A673 (cell line): ENCODE measurements around the gene CARMIL3. TPM values are rescaled to one million over a fixed set of nuclear protein-coding genes. Genes with fewer than 3 reads are reported as not detected.

Experiments
- BruUV-seq: library from RNA; stranded (reverse); fragments of 400-500 nt; replicated peaks from 2 replicates; lab custom pipeline; 2021; lab: Mats Ljungman, UMichigan
- CTCF ChIA-PET: fragments of 300-600 bp; sonication (Branson Sonifier 250); formaldehyde crosslinking; loops from one replicate; lab custom pipeline; 2022; ENCODE audit warnings: antibody characterized with exemption; lab: Charles Lee
- POLR2A ChIA-PET: fragments of 300-600 bp; sonication (Branson Sonifier 250); formaldehyde crosslinking; loops from one replicate; lab custom pipeline; 2022; ENCODE audit warnings: antibody characterized with exemption; ENCODE audit not compliant: low non-redundant PET; lab: Charles Lee
- DNase-seq: peaks from one replicate; pipeline ENCODE4 v3.0.0-alpha.2; 2015; ENCODE audit warnings: low spot score
- H3K27ac ChIP-seq: fragments of 200-600 bp; sonication (generic); 2 replicates; pipeline ENCODE4 v1.5.1; 2016; ENCODE audit warnings: mixed run types, low read depth, mild to moderate bottlenecking, mixed read lengths, antibody characterized with exemption, low read length; ENCODE audit not compliant: poor library complexity, severe bottlenecking
- H3K27me3 ChIP-seq: fragments of 200-600 bp; sonication (generic); replicated peaks from 2 replicates; pipeline ENCODE4 v1.6.1; 2017; ENCODE audit warnings: mixed run types, low read depth, mild to moderate bottlenecking, mixed read lengths, antibody characterized with exemption, low read length; ENCODE audit not compliant: insufficient read depth, poor library complexity
- H3K36me3 ChIP-seq: fragments of 200-600 bp; sonication (generic); 2 replicates; pipeline ENCODE4 v1.6.1; 2016; ENCODE audit warnings: mixed run types, mild to moderate bottlenecking, mixed read lengths, antibody characterized with exemption, low read length; ENCODE audit not compliant: insufficient read depth, poor library complexity, severe bottlenecking
- H3K4me1 ChIP-seq: fragments of 200-600 bp; sonication (generic); 2 replicates; pipeline ENCODE4 v1.6.1; 2017; ENCODE audit warnings: mixed run types, mild to moderate bottlenecking, mixed read lengths, antibody characterized with exemption, low read length; ENCODE audit not compliant: insufficient read depth, poor library complexity, severe bottlenecking
- H3K4me3 ChIP-seq: fragments of 200-600 bp; sonication (generic); 2 replicates; pipeline ENCODE4 v1.5.1; 2016; ENCODE audit warnings: low read depth, mixed run types, mild to moderate bottlenecking, mixed read lengths, low read length; ENCODE audit not compliant: poor library complexity, severe bottlenecking
- H3K9me3 ChIP-seq: fragments of 200-600 bp; sonication (generic); 2 replicates; pipeline ENCODE4 v1.6.1; 2016; ENCODE audit warnings: mixed run types, low read depth, mild to moderate bottlenecking, mixed read lengths, antibody characterized with exemption, low read length; ENCODE audit not compliant: poor library complexity, severe bottlenecking
- CTCF ChIP-seq: fragments of 300-800, 200-600 bp; sonication (generic); conservative IDR thresholded peaks from 2 replicates; pipeline ENCODE4 v1.5.1; 2017; ENCODE audit warnings: low read depth, mild to moderate bottlenecking, antibody characterized with exemption, low read length, moderate library complexity, mixed read lengths
- EZH2 ChIP-seq: fragments of 200-600 bp; sonication (generic); IDR thresholded peaks from 2 replicates; pipeline ENCODE4 v1.6.1; 2017; ENCODE audit warnings: borderline replicate concordance, low read depth, mild to moderate bottlenecking, mixed read lengths, antibody characterized with exemption, low read length; ENCODE audit not compliant: poor library complexity, severe bottlenecking
- intact Hi-C: fragments of 100-400 bp; cut with micrococcal nuclease; formaldehyde crosslinking; loops from one replicate; pipeline ENCODE4 v1.10.0; 2022; ENCODE audit not compliant: unreplicated experiment
- total RNA-seq: library from RNA; stranded (reverse); gene quantifications from 2 replicates; pipeline ENCODE4 v1.2.3, GENCODE V29; 2021

CARMIL3 gene
- total RNA-seq, 1 experiment from 2014 or later, result 0.49 TPM

- Histone ChIP-seq H3K36me3 (no peaks in the 10 kb centered on the region), H3K9me3 (no peaks in the 10 kb centered on the region), H3K27ac (no peak overlapping the region), H3K4me3 (peak overlapping the region; percentile 65), H3K4me1 (peaks cover 5% of the 10 kb centered on the region), H3K27me3 (peaks cover 11% of the 10 kb centered on the region)
- no TSS peak for BruUV-seq
- intact Hi-C loops, result no loop called here
- CTCF ChIA-PET, result no interaction called here
- TF ChIP-seq EZH2 (no peak), CTCF (no peak)
- POLR2A ChIA-PET, result no interaction called here
- DNase-seq, result no peak
Observed at GRCh38 chr14:24052656-24053547, 1.1 kb downstream of the CARMIL3 start.

- TF ChIP-seq EZH2, result no peak
- no peak for TF ChIP-seq CTCF
- intact Hi-C loops, result no loop called here
- ChIA-PET CTCF (no interaction called here), POLR2A (no interaction called here)
- DNase-seq, result no peak
- H3K27ac ChIP-seq, result no peak overlapping the region
- no peaks in the 10 kb centered on the region for H3K9me3 ChIP-seq
- BruUV-seq, result no TSS peak
- peaks cover 11% of the 10 kb centered on the region for H3K27me3 ChIP-seq
- peaks cover 5% of the 10 kb centered on the region for H3K4me1 ChIP-seq
- H3K36me3 ChIP-seq, result no peaks in the 10 kb centered on the region
- no peak overlapping the region for H3K4me3 ChIP-seq
Observed at GRCh38 chr14:24053548-24054323, 1.9 kb downstream of the CARMIL3 start.

GRCh38 chr14:24054324-24054641, 2.5 kb downstream of the CARMIL3 start:
- no TSS peak for BruUV-seq
- no peak for DNase-seq
- Histone ChIP-seq H3K27ac (no peak overlapping the region), H3K4me3 (no peak overlapping the region), H3K9me3 (no peaks in the 10 kb centered on the region), H3K4me1 (peaks cover 5% of the 10 kb centered on the region), H3K27me3 (peaks cover 11% of the 10 kb centered on the region), H3K36me3 (no peaks in the 10 kb centered on the region)
- CTCF ChIA-PET, result no interaction called here
- intact Hi-C loops, result no loop called here
- TF ChIP-seq EZH2, result no peak
- TF ChIP-seq CTCF, result no peak
- POLR2A ChIA-PET, result no interaction called here
